Hepatocyte (in vitro differentiated cells): ENCODE results near the gene CHST11. TPM values are rescaled to one million over a fixed set of nuclear protein-coding genes. Genes with fewer than 3 reads are reported as not detected.

ENCODE experiments used
- DNase-seq: peaks from one replicate; pipeline ENCODE4 v3.0.0-alpha.2; 2016; ENCODE audit warnings: low spot score
- H2AFZ ChIP-seq: fragments of 200-600 bp; sonication (generic); 2 replicates; pipeline ENCODE4 v1.6.0; 2016; ENCODE audit warnings: antibody characterized with exemption, mild to moderate bottlenecking
- H3K27ac ChIP-seq: fragments of 200-600 bp; sonication (generic); 2 replicates; pipeline ENCODE4 v1.5.1; 2016; ENCODE audit warnings: mild to moderate bottlenecking
- H3K27me3 ChIP-seq: fragments of 200-600 bp; sonication (generic); 2 replicates; pipeline ENCODE4 v1.6.1; 2016
- H3K36me3 ChIP-seq: fragments of 200-600 bp; sonication (generic); replicated peaks from 2 replicates; pipeline ENCODE4 v1.5.1; 2016; ENCODE audit warnings: low read depth; ENCODE audit not compliant: insufficient read depth
- H3K4me1 ChIP-seq: fragments of 200-600 bp; sonication (generic); 2 replicates; pipeline ENCODE4 v1.5.1; 2016; ENCODE audit warnings: mild to moderate bottlenecking, moderate library complexity; ENCODE audit not compliant: insufficient read depth
- H3K4me2 ChIP-seq: fragments of 200-600 bp; sonication (generic); 2 replicates; pipeline ENCODE4 v1.6.0; 2016
- H3K4me3 ChIP-seq: fragments of 200-600 bp; sonication (generic); 2 replicates; pipeline ENCODE4 v1.5.1; 2016; ENCODE audit warnings: mild to moderate bottlenecking
- H3K79me2 ChIP-seq: fragments of 200-600 bp; sonication (generic); 2 replicates; pipeline ENCODE4 v1.6.0; 2017; ENCODE audit warnings: mild to moderate bottlenecking
- H3K9me2 ChIP-seq: fragments of 200-600 bp; sonication (generic); replicated peaks from 2 replicates; pipeline ENCODE4 v1.6.0; 2017; ENCODE audit warnings: mild to moderate bottlenecking; ENCODE audit not compliant: insufficient read depth
- H3K9me3 ChIP-seq: fragments of 200-600 bp; sonication (generic); 2 replicates; pipeline ENCODE4 v1.5.1; 2016; ENCODE audit warnings: low read depth, mild to moderate bottlenecking
- H4K20me1 ChIP-seq: fragments of 200-600 bp; sonication (generic); 2 replicates; pipeline ENCODE4 v1.6.0; 2016; ENCODE audit warnings: mild to moderate bottlenecking; ENCODE audit not compliant: insufficient read depth, poor library complexity, severe bottlenecking
- EZH2 ChIP-seq: fragments of 200-600 bp; sonication (generic); IDR thresholded peaks from 2 replicates; pipeline ENCODE4 v1.6.1; 2016; ENCODE audit warnings: antibody characterized with exemption, mild to moderate bottlenecking, borderline replicate concordance
- EZH2phosphoT487 ChIP-seq: fragments of 200-600 bp; sonication (generic); IDR thresholded peaks from one replicate; pipeline ENCODE4 v1.6.1; 2018; ENCODE audit warnings: antibody characterized with exemption, mild to moderate bottlenecking, low read depth, moderate library complexity; ENCODE audit not compliant: unreplicated experiment, severe bottlenecking
- WGBS: methylation state at CpG from one replicate; pipeline ENCODE4 v1.1.6; 2016; ENCODE audit warnings: low lambda C conversion rate; ENCODE audit errors: missing lambda C conversion rate; 5-methylcytosine and 5-hydroxymethylcytosine counted together
- polyA plus RNA-seq: library from polyadenylated mRNA; unstranded; fragments of >200 nt; fragmentation: Nextera tagmentation; extraction: Ambion mirVana; gene quantifications from 2 replicates; pipeline ENCODE4 v1.2.1, GENCODE V29; 2016
- total RNA-seq: library from RNA; depleted of rRNA; stranded (reverse); fragments of >200 nt; gene quantifications from 2 replicates; pipeline ENCODE4 v1.2.3, GENCODE V29; 2014
- TF ChIP-seq, protein P1 (sequence below): fragments of 200-600 bp; sonication (generic); IDR thresholded peaks from 2 replicates; pipeline ENCODE4 v1.5.1; 2016; ENCODE audit warnings: antibody characterized with exemption, mild to moderate bottlenecking; ENCODE audit not compliant: poor library complexity

Gene CHST11
- total and polyA plus RNA-seq, 2 experiments from 2014 or later: 5.2 to 8.9 TPM

DNA sequence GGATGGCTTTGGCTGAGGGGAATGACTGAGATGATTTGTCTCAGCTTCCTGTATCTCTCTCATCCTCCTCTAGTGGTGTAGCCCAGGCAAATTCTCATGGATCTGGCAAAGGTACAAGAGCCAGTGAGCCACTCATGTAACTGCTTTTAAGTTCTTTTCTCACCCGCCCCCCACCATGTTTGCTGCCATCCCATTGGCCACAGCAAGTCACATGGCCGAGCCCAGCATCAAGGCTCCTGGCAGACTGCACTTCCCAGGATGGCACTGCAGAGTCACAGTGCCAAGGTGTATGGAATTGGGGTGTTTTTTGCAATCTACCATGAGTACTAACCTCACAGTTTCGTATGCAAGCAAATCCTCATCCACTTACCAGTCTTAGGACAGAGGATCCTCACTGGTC lies 50.9 kb downstream of the CHST11 start:
- Histone ChIP-seq H3K9me3 (no peaks in the 10 kb centered on the region), H3K4me1 (peaks cover 10% of the 10 kb centered on the region), H3K27ac (no peak overlapping the region), H3K36me3 (no peaks in the 10 kb centered on the region), H3K79me2 (peaks cover 3% of the 10 kb centered on the region), H4K20me1 (no peaks in the 10 kb centered on the region), H3K9me2 (no peaks in the 10 kb centered on the region), H2AFZ (no peak overlapping the region), H3K27me3 (peaks cover 4% of the 10 kb centered on the region), H3K4me3 (no peak overlapping the region), H3K4me2 (no peak overlapping the region)
- no peak for DNase-seq
- no peak for TF ChIP-seq EZH2phosphoT487
- TF ChIP-seq EZH2: no peak
- TF ChIP-seq, protein P1, sequence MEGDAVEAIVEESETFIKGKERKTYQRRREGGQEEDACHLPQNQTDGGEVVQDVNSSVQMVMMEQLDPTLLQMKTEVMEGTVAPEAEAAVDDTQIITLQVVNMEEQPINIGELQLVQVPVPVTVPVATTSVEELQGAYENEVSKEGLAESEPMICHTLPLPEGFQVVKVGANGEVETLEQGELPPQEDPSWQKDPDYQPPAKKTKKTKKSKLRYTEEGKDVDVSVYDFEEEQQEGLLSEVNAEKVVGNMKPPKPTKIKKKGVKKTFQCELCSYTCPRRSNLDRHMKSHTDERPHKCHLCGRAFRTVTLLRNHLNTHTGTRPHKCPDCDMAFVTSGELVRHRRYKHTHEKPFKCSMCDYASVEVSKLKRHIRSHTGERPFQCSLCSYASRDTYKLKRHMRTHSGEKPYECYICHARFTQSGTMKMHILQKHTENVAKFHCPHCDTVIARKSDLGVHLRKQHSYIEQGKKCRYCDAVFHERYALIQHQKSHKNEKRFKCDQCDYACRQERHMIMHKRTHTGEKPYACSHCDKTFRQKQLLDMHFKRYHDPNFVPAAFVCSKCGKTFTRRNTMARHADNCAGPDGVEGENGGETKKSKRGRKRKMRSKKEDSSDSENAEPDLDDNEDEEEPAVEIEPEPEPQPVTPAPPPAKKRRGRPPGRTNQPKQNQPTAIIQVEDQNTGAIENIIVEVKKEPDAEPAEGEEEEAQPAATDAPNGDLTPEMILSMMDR: no peak
- WGBS: 93% methylated on average over 3 of the region's 3 CpGs

DNA sequence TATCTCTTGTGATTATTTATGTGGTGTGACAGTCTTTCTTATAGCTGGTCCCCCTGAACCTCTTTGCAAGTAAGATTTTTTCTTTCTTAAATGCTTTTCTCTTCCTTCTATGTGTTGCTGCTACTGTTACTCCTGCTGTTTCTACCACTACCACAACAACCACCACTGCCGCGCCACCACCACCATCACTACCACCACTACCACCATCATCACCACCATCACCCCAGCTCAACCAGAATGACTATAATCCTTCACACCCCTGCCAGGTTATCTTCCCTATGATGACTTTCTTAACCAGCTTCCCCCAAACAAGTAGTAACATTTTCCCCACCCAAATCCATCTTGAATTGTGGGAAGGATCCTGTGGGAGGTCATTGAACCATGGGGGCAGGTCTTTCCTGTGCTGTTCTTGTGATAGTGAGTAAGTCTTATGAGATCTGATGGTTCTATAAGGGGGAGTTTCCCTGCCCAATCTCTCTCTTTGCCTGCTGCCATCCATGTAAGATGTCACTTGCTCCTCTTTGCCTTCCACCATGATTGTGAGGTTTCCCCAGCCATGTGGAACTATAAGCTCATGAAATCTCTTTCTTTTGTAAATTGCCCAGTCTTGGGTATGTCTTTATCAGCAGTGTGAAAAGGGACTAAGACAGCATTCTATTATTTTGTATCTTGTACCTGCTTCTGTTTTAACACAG lies 52.2 kb downstream of the CHST11 start:
- Histone ChIP-seq H4K20me1 (no peaks in the 10 kb centered on the region), H2AFZ (no peak overlapping the region), H3K27me3 (peaks cover 4% of the 10 kb centered on the region), H3K79me2 (peaks cover 3% of the 10 kb centered on the region), H3K4me3 (no peak overlapping the region), H3K4me2 (no peak overlapping the region), H3K9me3 (no peaks in the 10 kb centered on the region), H3K4me1 (peaks cover 10% of the 10 kb centered on the region), H3K27ac (no peak overlapping the region), H3K9me2 (no peaks in the 10 kb centered on the region), H3K36me3 (no peaks in the 10 kb centered on the region)
- DNase-seq: no peak
- WGBS: 98% methylated on average over 2 of the region's 2 CpGs
- TF ChIP-seq EZH2phosphoT487: no peak
- TF ChIP-seq EZH2: no peak
- TF ChIP-seq, protein P1: no peak

DNA sequence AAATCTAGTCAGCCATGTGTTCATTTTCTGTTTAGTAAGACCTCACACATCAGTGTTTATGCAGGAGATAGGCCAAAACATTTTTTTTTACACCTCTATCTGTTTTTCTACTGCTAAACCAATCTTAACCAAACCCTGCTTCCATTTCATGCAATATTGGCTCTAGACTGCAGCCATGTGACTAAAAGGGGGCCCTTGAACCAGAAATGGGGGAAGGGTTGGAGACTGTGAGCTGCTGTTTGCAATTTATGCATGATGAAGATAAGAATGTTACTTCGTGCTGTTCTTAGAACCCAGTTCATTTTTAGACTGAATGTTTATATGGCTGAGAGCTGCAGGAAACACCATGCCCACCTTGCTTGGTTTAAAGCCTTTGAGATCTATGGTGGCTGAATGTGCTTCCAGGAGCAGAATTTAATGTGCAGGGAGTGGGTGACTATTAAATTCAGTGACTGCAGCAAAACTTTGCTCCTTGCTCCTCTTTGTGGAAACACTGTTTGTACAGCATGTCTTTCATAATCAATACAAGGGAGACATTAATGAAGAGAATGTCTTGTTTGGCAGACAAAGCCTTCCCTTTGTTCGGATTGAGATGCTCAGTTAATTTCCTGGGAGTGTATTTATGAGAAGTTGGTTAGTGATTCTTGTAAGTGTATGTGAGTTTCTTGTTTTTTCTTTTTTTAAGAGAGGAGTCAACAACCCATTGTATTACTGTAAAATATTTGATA lies 53.6 kb downstream of the CHST11 start:
- 46% methylated on average over 2 of the region's 2 CpGs for WGBS
- TF ChIP-seq EZH2 (no peak), EZH2phosphoT487 (no peak)
- TF ChIP-seq, protein P1: no peak
- H3K27me3 ChIP-seq: peaks cover 4% of the 10 kb centered on the region
- no peak overlapping the region for H3K4me3 ChIP-seq
- H3K4me2 ChIP-seq: no peak overlapping the region
- no peaks in the 10 kb centered on the region for H3K36me3 ChIP-seq
- H4K20me1 ChIP-seq: no peaks in the 10 kb centered on the region
- peaks cover 7% of the 10 kb centered on the region for H3K4me1 ChIP-seq
- H3K9me2 ChIP-seq: no peaks in the 10 kb centered on the region
- H3K9me3 ChIP-seq: no peaks in the 10 kb centered on the region
- H3K79me2 ChIP-seq: peaks cover 4% of the 10 kb centered on the region
- no peak overlapping the region for H3K27ac ChIP-seq
- DNase-seq: no peak
- H2AFZ ChIP-seq: no peak overlapping the region
